Neutrophil (primary cell): ENCODE results near the gene TENT4A.

Experiments used
- H3K27ac ChIP-seq: fragments of 200-600 bp; sonication (generic); 2 replicates; pipeline ENCODE4 v1.5.1; 2016; ENCODE audit warnings: mild to moderate bottlenecking, moderate library complexity
- H3K27me3 ChIP-seq: fragments of 200-600 bp; sonication (generic); 2 replicates; pipeline ENCODE4 v1.6.0; 2016; ENCODE audit warnings: mild to moderate bottlenecking
- H3K36me3 ChIP-seq: fragments of 200-600 bp; sonication (generic); 2 replicates; pipeline ENCODE4 v1.5.1; 2017
- H3K4me1 ChIP-seq, 2 experiments: fragments of 200-600 bp in 1 of 2; sonication (generic) in 1 of 2; 1 replicate in 1 of 2; 2 replicates in 1 of 2; pipeline versions ENCODE4 v1.5.1 to v1.6.1; 2013 to 2016; ENCODE audit warnings: low read depth in 1 of 2, low read length in 1 of 2, mild to moderate bottlenecking in 1 of 2, moderate library complexity in 1 of 2; ENCODE audit not compliant: control insufficient read depth in 1 of 2, insufficient read depth in 1 of 2
- H3K4me3 ChIP-seq, 2 experiments: fragments of 200-600 bp in 1 of 2; sonication (generic) in 1 of 2; 1 replicate in 1 of 2; 2 replicates in 1 of 2; pipeline ENCODE4 v1.5.1; 2013 to 2016; ENCODE audit warnings: low read depth in 1 of 2, low read length in 1 of 2, mild to moderate bottlenecking in 1 of 2, moderate library complexity in 1 of 2
- H3K9me3 ChIP-seq: fragments of 200-600 bp; sonication (generic); 2 replicates; pipeline ENCODE4 v1.5.1; 2016
- TF ChIP-seq, protein P1 (sequence below): fragments of 200-600 bp; sonication (generic); IDR thresholded peaks from 2 replicates; pipeline ENCODE4 v1.5.1; 2016; ENCODE audit warnings: antibody characterized with exemption

TENT4A gene

GRCh38 chr5:6704361-6704851, 8.8 kb upstream of the TENT4A start:
- peaks cover 50% of the 10 kb centered on the region for H3K27me3 ChIP-seq
- H3K4me1 ChIP-seq: peaks cover 20 to 23% of the 10 kb centered on the region in 2 experiments
- H3K27ac ChIP-seq: peak overlapping the region; percentile 32
- H3K36me3 ChIP-seq: no peaks in the 10 kb centered on the region
- TF ChIP-seq, protein P1, sequence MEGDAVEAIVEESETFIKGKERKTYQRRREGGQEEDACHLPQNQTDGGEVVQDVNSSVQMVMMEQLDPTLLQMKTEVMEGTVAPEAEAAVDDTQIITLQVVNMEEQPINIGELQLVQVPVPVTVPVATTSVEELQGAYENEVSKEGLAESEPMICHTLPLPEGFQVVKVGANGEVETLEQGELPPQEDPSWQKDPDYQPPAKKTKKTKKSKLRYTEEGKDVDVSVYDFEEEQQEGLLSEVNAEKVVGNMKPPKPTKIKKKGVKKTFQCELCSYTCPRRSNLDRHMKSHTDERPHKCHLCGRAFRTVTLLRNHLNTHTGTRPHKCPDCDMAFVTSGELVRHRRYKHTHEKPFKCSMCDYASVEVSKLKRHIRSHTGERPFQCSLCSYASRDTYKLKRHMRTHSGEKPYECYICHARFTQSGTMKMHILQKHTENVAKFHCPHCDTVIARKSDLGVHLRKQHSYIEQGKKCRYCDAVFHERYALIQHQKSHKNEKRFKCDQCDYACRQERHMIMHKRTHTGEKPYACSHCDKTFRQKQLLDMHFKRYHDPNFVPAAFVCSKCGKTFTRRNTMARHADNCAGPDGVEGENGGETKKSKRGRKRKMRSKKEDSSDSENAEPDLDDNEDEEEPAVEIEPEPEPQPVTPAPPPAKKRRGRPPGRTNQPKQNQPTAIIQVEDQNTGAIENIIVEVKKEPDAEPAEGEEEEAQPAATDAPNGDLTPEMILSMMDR: no peak
- no peaks in the 10 kb centered on the region for H3K9me3 ChIP-seq
- H3K4me3 ChIP-seq: no peak overlapping the region

GRCh38 chr5:6705088-6705487, 8.1 kb upstream of the TENT4A start:
- no peak overlapping the region for H3K27ac ChIP-seq
- peaks cover 20 to 23% of the 10 kb centered on the region in 2 experiments for H3K4me1 ChIP-seq
- no peaks in the 10 kb centered on the region for H3K36me3 ChIP-seq
- H3K9me3 ChIP-seq: no peaks in the 10 kb centered on the region
- H3K4me3 ChIP-seq: no peak overlapping the region
- TF ChIP-seq, protein P1: no peak
- peaks cover 50% of the 10 kb centered on the region for H3K27me3 ChIP-seq

DNA sequence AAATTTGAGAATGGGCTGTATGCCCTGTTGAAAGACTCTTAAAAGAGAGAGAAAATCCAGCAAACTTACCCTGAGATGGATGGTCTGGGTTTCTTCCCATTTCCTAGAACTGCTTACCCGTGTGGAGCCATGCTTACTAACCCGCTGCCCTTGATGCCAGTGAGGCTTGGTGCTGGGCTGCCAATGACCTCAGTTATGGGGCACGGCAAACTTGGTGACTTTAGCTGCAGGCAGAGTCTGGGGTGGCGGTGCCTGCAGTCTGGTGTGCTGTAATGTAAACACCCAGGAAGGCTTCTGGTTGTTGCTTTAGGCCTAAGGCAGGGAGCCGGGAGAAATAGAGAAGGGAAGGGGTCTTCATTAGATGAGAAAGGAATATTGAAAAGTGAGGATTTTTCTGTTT, 7.3 kb upstream of the TENT4A start:
- TF ChIP-seq, protein P1: no peak
- H3K4me1 ChIP-seq: peaks cover 20 to 23% of the 10 kb centered on the region in 2 experiments
- no peaks in the 10 kb centered on the region for H3K9me3 ChIP-seq
- H3K27me3 ChIP-seq: peaks cover 50% of the 10 kb centered on the region
- H3K27ac ChIP-seq: no peak overlapping the region
- H3K36me3 ChIP-seq: no peaks in the 10 kb centered on the region
- H3K4me3 ChIP-seq: no peak overlapping the region

DNA sequence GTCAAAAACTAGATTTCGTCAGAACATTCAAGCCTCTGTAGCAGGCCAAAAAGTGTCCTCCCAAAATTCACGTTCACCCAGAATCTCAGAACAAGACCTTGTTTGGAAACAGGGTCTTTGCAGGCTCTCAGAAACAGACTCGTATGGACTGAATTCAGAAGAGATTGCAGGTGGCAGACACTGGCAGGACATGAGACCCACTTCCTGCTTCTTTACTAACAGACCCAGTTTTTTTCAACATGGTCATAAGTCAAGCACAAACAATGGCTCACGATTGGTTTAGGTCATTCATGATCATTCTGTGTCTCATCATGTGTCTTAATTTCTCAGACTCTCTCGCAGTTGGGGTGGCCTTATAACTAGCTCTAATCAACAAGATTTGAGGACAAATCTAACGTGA, 5.4 kb upstream of the TENT4A start:
- TF ChIP-seq, protein P1: no peak
- Histone ChIP-seq H3K4me3 (no peak overlapping the region), H3K36me3 (no peaks in the 10 kb centered on the region), H3K4me1 (peaks cover 30 to 31% of the 10 kb centered on the region in 2 experiments), H3K9me3 (no peaks in the 10 kb centered on the region), H3K27ac (no peak overlapping the region), H3K27me3 (peaks cover 50% of the 10 kb centered on the region)

DNA sequence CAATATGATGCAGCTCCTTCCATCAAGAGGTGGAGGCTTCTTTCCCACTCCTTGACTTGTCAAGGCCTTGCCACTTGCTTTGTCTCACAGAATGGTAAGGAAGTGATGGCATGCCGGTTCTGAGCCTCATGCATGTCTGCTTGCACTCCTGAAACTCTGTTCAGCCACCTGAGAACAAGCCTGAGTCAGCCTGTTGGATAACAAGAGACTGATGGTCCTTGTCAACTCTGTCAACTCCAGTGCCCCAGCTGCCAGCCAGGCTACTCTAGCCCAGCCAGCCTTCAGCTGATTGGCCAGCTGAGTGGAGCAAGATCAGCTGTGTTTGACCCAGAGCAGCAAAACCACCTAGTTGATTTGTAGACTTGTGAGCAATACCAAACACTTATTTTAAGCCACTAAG, 4.4 kb upstream of the TENT4A start:
- no peak overlapping the region for H3K27ac ChIP-seq
- no peaks in the 10 kb centered on the region for H3K9me3 ChIP-seq
- H3K27me3 ChIP-seq: peaks cover 50% of the 10 kb centered on the region
- TF ChIP-seq, protein P1: no peak
- peaks cover 26 to 27% of the 10 kb centered on the region in 2 experiments for H3K4me1 ChIP-seq
- no peaks in the 10 kb centered on the region for H3K36me3 ChIP-seq
- no peak overlapping the region for H3K4me3 ChIP-seq

DNA sequence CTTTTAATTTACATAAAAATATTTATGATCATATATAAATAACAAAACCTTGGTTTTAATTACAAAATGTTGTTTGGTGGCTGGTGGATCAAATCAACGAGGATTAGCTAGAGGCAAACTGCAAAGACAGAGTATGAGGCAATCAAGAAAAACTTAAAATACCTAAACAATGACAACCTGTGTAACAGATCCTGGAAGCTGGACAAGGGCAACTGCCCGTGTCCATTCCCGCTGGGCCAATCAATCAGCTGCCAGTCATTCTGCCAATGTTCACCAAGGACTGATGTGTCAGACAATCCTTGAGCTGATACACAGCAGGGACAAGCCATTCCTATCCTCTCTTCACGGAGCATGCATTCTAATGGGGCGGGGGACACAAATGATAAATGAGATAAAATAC, 3.2 kb upstream of the TENT4A start:
- TF ChIP-seq, protein P1: no peak
- no peaks in the 10 kb centered on the region for H3K36me3 ChIP-seq
- no peak overlapping the region for H3K27ac ChIP-seq
- H3K9me3 ChIP-seq: no peaks in the 10 kb centered on the region
- peaks cover 50% of the 10 kb centered on the region for H3K27me3 ChIP-seq
- no peak overlapping the region for H3K4me3 ChIP-seq
- peaks cover 19% of the 10 kb centered on the region in 2 experiments for H3K4me1 ChIP-seq
